DMS114 treated with DMSO at 0.1 percent for 48 hours (cell line): ENCODE measurements around the gene CACNA1D.

ENCODE experiments used
- DNase-seq: peaks from one replicate; lab custom pipeline; 2025; ENCODE audit not compliant: unreplicated experiment; lab: John Stamatoyannopoulos, UW

Gene CACNA1D

GRCh38 chr3:53803816-53804695 lies 309.6 kb downstream of the CACNA1D start:
- no peak for DNase-seq

GRCh38 chr3:53804697-53805462 lies 310.5 kb downstream of the CACNA1D start:
- DNase-seq, result no peak

GRCh38 chr3:53805463-53806159 lies 311.2 kb downstream of the CACNA1D start:
- DNase-seq, result no peak

- no peak for DNase-seq
Measured at GRCh38 chr3:53806182-53807116, 312.0 kb downstream of the CACNA1D start.

- DNase-seq, result no peak
Measured at GRCh38 chr3:53807117-53807810, 312.9 kb downstream of the CACNA1D start.

GRCh38 chr3:53808496-53808895 lies 314.1 kb downstream of the CACNA1D start:
- no peak for DNase-seq

GRCh38 chr3:53809267-53809666 lies 314.9 kb downstream of the CACNA1D start:
- DNase-seq, result no peak

- DNase-seq, result no peak
Measured at GRCh38 chr3:53809764-53810400, 315.5 kb downstream of the CACNA1D start.

GRCh38 chr3:53811143-53811927 lies 316.9 kb downstream of the CACNA1D start:
- DNase-seq, result no peak

- no peak for DNase-seq
Measured at GRCh38 chr3:53812434-53812833, 318.0 kb downstream of the CACNA1D start.

GRCh38 chr3:53813229-53813628 lies 318.8 kb downstream of the CACNA1D start:
- DNase-seq, result no peak

GRCh38 chr3:53813876-53814275 lies 319.5 kb downstream of the CACNA1D start:
- DNase-seq, result no peak

GRCh38 chr3:53815067-53815466 lies 320.7 kb downstream of the CACNA1D start:
- DNase-seq, result no peak

- no peak for DNase-seq
Measured at GRCh38 chr3:53815651-53816050, 321.2 kb downstream of the CACNA1D start.

GRCh38 chr3:53816425-53816824 lies 322.0 kb downstream of the CACNA1D start:
- DNase-seq, result no peak

- no peak for DNase-seq
Measured at GRCh38 chr3:53817211-53817610, 322.8 kb downstream of the CACNA1D start.

GRCh38 chr3:53817809-53818208 lies 323.4 kb downstream of the CACNA1D start:
- no peak for DNase-seq
